Loucy (cell line): ENCODE results near the gene TIE1.
A peak's percentile ranks its signal among the peaks of the same experiment; 100 is the strongest.

ENCODE experiments used
- CTCF ChIP-seq: fragments of 200-600 bp; sonication (generic); conservative IDR thresholded peaks from 2 replicates; pipeline ENCODE4 v1.5.1; 2014; ENCODE audit warnings: mild to moderate bottlenecking, antibody characterized with exemption, low read length
- EZH2phosphoT487 ChIP-seq: fragments of 200-600 bp; IDR thresholded peaks from 2 replicates; pipeline ENCODE4 v1.6.1; 2018; ENCODE audit warnings: antibody characterized with exemption, mild to moderate bottlenecking, moderate library complexity, borderline replicate concordance

GRCh38 chr1:43358121-43358745 lies 57.5 kb downstream of the TIE1 start:
- TF ChIP-seq CTCF (peak; percentile 66), EZH2phosphoT487 (no peak)
